CD4-positive, CD25-positive, alpha-beta regulatory T cell (primary cell): ENCODE measurements around the gene ZNF350. TPM values are rescaled to one million over a fixed set of nuclear protein-coding genes. Genes with fewer than 3 reads are reported as not detected.
A peak's percentile ranks its signal among the peaks of the same experiment; 100 is the strongest.
"Not testable (repeated sequence)": the region's sequence is repeated elsewhere in the genome, so short reads cannot be mapped to it uniquely, and the experiment has no call there.

ENCODE experiments used
- ATAC-seq, 2 donors: fragments of 150-1000 bp; cut with Tn5 transposase; one replicate each; pipeline ENCODE4 v1.10.0; 2021; ENCODE audit warnings: low read depth in 2 of 2, moderate number of reproducible peaks in 2 of 2, moderate library complexity in 1 of 2
- DNase-seq, 3 donors: peaks; one replicate each; pipeline versions ENCODE4 v3.0.0 to v3.0.0-alpha.2; 2012 to 2022; ENCODE audit warnings: mixed read lengths in 1 of 3
- H3K27ac ChIP-seq: one replicate; pipeline ENCODE4 v1.7.0; 2013; ENCODE audit warnings: mild to moderate bottlenecking, low read length; ENCODE audit not compliant: insufficient read depth, poor library complexity, severe bottlenecking
- H3K27me3 ChIP-seq: one replicate; pipeline ENCODE4 v1.7.0; 2013; ENCODE audit warnings: low read length; ENCODE audit not compliant: control insufficient read depth, insufficient read depth
- H3K36me3 ChIP-seq: one replicate; pipeline ENCODE4 v1.7.0; 2013; ENCODE audit warnings: mild to moderate bottlenecking, low read length, moderate library complexity; ENCODE audit not compliant: control insufficient read depth, insufficient read depth
- H3K4me1 ChIP-seq: 2 replicates; pipeline ENCODE4 v1.7.0; 2013; ENCODE audit warnings: mild to moderate bottlenecking, low read length; ENCODE audit not compliant: insufficient read depth, control insufficient read depth, poor library complexity, severe bottlenecking
- H3K4me3 ChIP-seq: one replicate; pipeline ENCODE4 v1.7.0; 2013; ENCODE audit warnings: low read depth, mild to moderate bottlenecking, low read length, moderate library complexity
- H3K9me3 ChIP-seq, 2 experiments: 1 replicate in 1 of 2; 2 replicates in 1 of 2; pipeline ENCODE4 v1.7.0; 2013; ENCODE audit warnings: low read length in 2 of 2, mild to moderate bottlenecking in 1 of 2, moderate library complexity in 1 of 2; ENCODE audit not compliant: control insufficient read depth in 2 of 2
- H3K27ac Mint-ChIP-seq, 3 donors: one replicate each; pipeline ENCODE4 v1.8.0; 2020 to 2022; ENCODE audit warnings: mild to moderate bottlenecking in 3 of 3, mixed read lengths in 3 of 3, moderate library complexity in 2 of 3
- H3K27me3 Mint-ChIP-seq: one replicate; pipeline ENCODE4 v1.8.0; 2022; ENCODE audit warnings: mild to moderate bottlenecking, mixed read lengths
- H3K36me3 Mint-ChIP-seq: one replicate; pipeline ENCODE4 v1.8.0; 2020; ENCODE audit warnings: mixed read lengths
- H3K4me1 Mint-ChIP-seq, 4 donors: one replicate each; pipeline ENCODE4 v1.8.0; 2020 to 2022; ENCODE audit warnings: mixed read lengths in 4 of 4, mild to moderate bottlenecking in 1 of 4
- H3K4me3 Mint-ChIP-seq, 4 donors: one replicate each; pipeline ENCODE4 v1.8.0; 2020 to 2022; ENCODE audit warnings: mild to moderate bottlenecking in 4 of 4, mixed read lengths in 4 of 4, moderate library complexity in 3 of 4
- H3K9me3 Mint-ChIP-seq, 7 donors: one replicate each; pipeline ENCODE4 v1.8.0; 2020 to 2022; ENCODE audit warnings: mixed read lengths in 7 of 7, mild to moderate bottlenecking in 3 of 7, moderate library complexity in 2 of 7
- polyA plus RNA-seq, 4 donors: library from polyadenylated mRNA; unstranded; fragments of 300-500 nt; fragmentation: Illumina TruSeq; gene quantifications; one replicate each; pipeline ENCODE4 v1.2.3, GENCODE V29; 2021
- total RNA-seq: library from RNA; stranded (reverse); gene quantifications from one replicate; pipeline ENCODE4 v1.2.3, GENCODE V29; 2022

The ZNF350 gene
- 25.4 TPM for total RNA-seq
- 10 to 100 TPM; 15.5 to 25.3 (median 18.8) TPM for polyA plus RNA-seq

- peak within 1 kb of the TSS; percentile 96 to 100 (median 98) for H3K4me3 Mint-ChIP-seq
- DNase-seq = peak; percentile 79 to 96 (median 88)
- peaks cover 4 to 71% (median 41%) of the 10 kb centered on the region in 7 donors for H3K9me3 Mint-ChIP-seq
- peaks cover 5% of the 10 kb centered on the region for H3K27me3 Mint-ChIP-seq
- Histone ChIP-seq H3K4me3 (peak within 1 kb of the TSS; percentile 94), H3K27me3 (no peaks in the 10 kb centered on the region), H3K4me1 (peaks cover 7% of the 10 kb centered on the region), H3K27ac (peak within 1 kb of the TSS; percentile 63), H3K36me3 (peaks cover 22% of the 10 kb centered on the region), H3K9me3 (peaks cover 61 to 90% of the 10 kb centered on the region in 2 experiments)
- H3K36me3 Mint-ChIP-seq = peaks cover 40% of the 10 kb centered on the region
- H3K4me1 Mint-ChIP-seq = peaks cover 7 to 23% (median 8%) of the 10 kb centered on the region in 4 donors
- peak within 1 kb of the TSS; percentile 94 to 100 (median 94) for H3K27ac Mint-ChIP-seq
- ATAC-seq = peak; percentile 97 to 98
These were observed at the start of gene ZNF350 for GRCh38 chr19:51986309-51987291. Gene ZNF350, minus strand, starts transcription at chr19:51986840. Its CDS starts 12,480 bp downstream, at chr19:51974360.

- ATAC-seq (no peak), DNase-seq (no peak)
- peaks cover 0 to 81% (median 39%) of the 10 kb centered on the region in 7 donors for H3K9me3 Mint-ChIP-seq
- peaks cover 42% of the 10 kb centered on the region for H3K36me3 Mint-ChIP-seq
- Histone ChIP-seq H3K27me3 (no peaks in the 10 kb centered on the region), H3K4me1 (no peaks in the 10 kb centered on the region), H3K9me3 (peaks cover 87 to 96% of the 10 kb centered on the region in 2 experiments), H3K36me3 (peaks cover 47% of the 10 kb centered on the region), H3K27ac (no peak overlapping the region), H3K4me3 (no peak overlapping the region)
- no peaks in the 10 kb centered on the region for H3K27me3 Mint-ChIP-seq
- no peak overlapping the region for H3K27ac Mint-ChIP-seq
- no peak overlapping the region for H3K4me3 Mint-ChIP-seq
- no peaks in the 10 kb centered on the region for H3K4me1 Mint-ChIP-seq
These were observed 47.5 kb upstream of the ZNF350 start for GRCh38 chr19:52034051-52034728.

- Histone ChIP-seq H3K36me3 (peaks cover 26% of the 10 kb centered on the region), H3K27ac (peak overlapping the region; percentile 82), H3K9me3 (peaks cover 56 to 75% of the 10 kb centered on the region in 2 experiments), H3K27me3 (no peaks in the 10 kb centered on the region), H3K4me1 (peaks cover 13% of the 10 kb centered on the region), H3K4me3 (peak overlapping the region; percentile 91)
- DNase-seq = no peak
- Mint-ChIP-seq H3K4me3 (peak overlapping the region; percentile 90 to 95 (median 94)), H3K36me3 (peaks cover 28% of the 10 kb centered on the region), H3K4me1 (peaks cover 13 to 33% (median 19%) of the 10 kb centered on the region in 4 donors), H3K27me3 (no peaks in the 10 kb centered on the region), H3K27ac (peak overlapping the region; percentile 95 to 99 (median 99)), H3K9me3 (peaks cover 4 to 68% (median 30%) of the 10 kb centered on the region in 7 donors)
- ATAC-seq = peak; percentile 7 to 13
These were observed 42.1 kb upstream of the ZNF350 start for GRCh38 chr19:52028780-52029123.

- Histone ChIP-seq H3K9me3 (peaks cover 56 to 75% of the 10 kb centered on the region in 2 experiments), H3K36me3 (peaks cover 31% of the 10 kb centered on the region), H3K4me1 (peaks cover 13% of the 10 kb centered on the region), H3K27ac (peak within 1 kb of the TSS; percentile 82), H3K4me3 (peak within 1 kb of the TSS; percentile 91), H3K27me3 (no peaks in the 10 kb centered on the region)
- Mint-ChIP-seq H3K27me3 (no peaks in the 10 kb centered on the region), H3K27ac (peak within 1 kb of the TSS; percentile 95 to 99 (median 99)), H3K9me3 (peaks cover 4 to 68% (median 33%) of the 10 kb centered on the region in 7 donors), H3K4me3 (peak within 1 kb of the TSS; percentile 90 to 95 (median 94)), H3K4me1 (peaks cover 13 to 33% (median 19%) of the 10 kb centered on the region in 4 donors), H3K36me3 (peaks cover 34% of the 10 kb centered on the region)
- ATAC-seq (peak; percentile 87), DNase-seq (peak; percentile 60 to 91 (median 89))
These were observed 41.6 kb upstream of the ZNF350 start, which contains the start of gene ZNF614 for GRCh38 chr19:52028027-52028779. Gene ZNF614, minus strand, starts transcription at chr19:52028379. Its CDS starts 2,634 bp downstream, at chr19:52025745.

GRCh38 chr19:52026255-52026990 lies 39.8 kb upstream of the ZNF350 start:
- not testable (repeated sequence) for DNase-seq, H3K27me3 ChIP-seq, H3K27ac ChIP-seq, H3K27me3 Mint-ChIP-seq, H3K27ac Mint-ChIP-seq, H3K4me3 ChIP-seq, ATAC-seq
- Mint-ChIP-seq H3K4me3 (peak overlapping the region; percentile 64 to 94 (median 84)), H3K9me3 (peaks cover 4 to 67% (median 29%) of the 10 kb centered on the region in 7 donors), H3K36me3 (peaks cover 42% of the 10 kb centered on the region), H3K4me1 (peaks cover 13 to 35% (median 19%) of the 10 kb centered on the region in 4 donors)
- peaks cover 13% of the 10 kb centered on the region for H3K4me1 ChIP-seq
- peaks cover 45% of the 10 kb centered on the region for H3K36me3 ChIP-seq
- H3K9me3 ChIP-seq = peaks cover 51 to 72% of the 10 kb centered on the region in 2 experiments

- peaks cover 61% of the 10 kb centered on the region for H3K36me3 Mint-ChIP-seq
- Histone ChIP-seq H3K4me1 (peaks cover 13% of the 10 kb centered on the region), H3K9me3 (peaks cover 52 to 73% of the 10 kb centered on the region in 2 experiments), H3K36me3 (peaks cover 64% of the 10 kb centered on the region)
- not testable (repeated sequence) for H3K27ac ChIP-seq, ATAC-seq, H3K27me3 ChIP-seq, H3K4me3 ChIP-seq, H3K27me3 Mint-ChIP-seq, DNase-seq
- H3K4me1 Mint-ChIP-seq = peaks cover 13 to 35% (median 19%) of the 10 kb centered on the region in 4 donors
- peaks cover 4 to 74% (median 34%) of the 10 kb centered on the region in 7 donors for H3K9me3 Mint-ChIP-seq
- peak overlapping the region in 1 of 3 donors; percentile 9 for H3K27ac Mint-ChIP-seq
- H3K4me3 Mint-ChIP-seq = peak overlapping the region in 1 of 4 donors; percentile 38
These were observed 37.8 kb upstream of the ZNF350 start for GRCh38 chr19:52024478-52024877.
